ENCODE measurements around the gene IL13RA2. TPM values are rescaled to one million over a fixed set of nuclear protein-coding genes. Genes with fewer than 3 reads are reported as not detected.

IL13RA2 gene
- total and polyA plus RNA-seq, 4 donors, result 1.9 to 5.4 (median 2.8) TPM

Small RNA genes lying within 50 kb of the gene (small RNA-seq; reads per million reads assigned to genes)
- not detected for gene RNU6-648P

Other genes with a start within 250 kb of the IL13RA2 start
- gene RBMXL3, start 171.8 kb upstream of the IL13RA2 start, total RNA-seq, result not detected
- gene RBMXL3, start 171.8 kb upstream of the IL13RA2 start, polyA plus RNA-seq, result not detected
- under 1 TPM; 0.42 TPM for gene LRCH2, start 216.5 kb upstream of the IL13RA2 start, total RNA-seq
- under 1 TPM; 0.06 to 0.07 TPM for gene LRCH2, start 216.5 kb upstream of the IL13RA2 start, polyA plus RNA-seq